Stimulated activated CD8-positive, alpha-beta memory T cell treated with anti-CD3 and anti-CD28 coated beads, Interleukin-4, amount 100 ng/mL, for 24 hours (primary cell): Measurements from ENCODE around the gene PDZD7.
A peak's percentile ranks its signal among the peaks of the same experiment; 100 is the strongest.
"Not testable (repeated sequence)": the region's sequence is repeated elsewhere in the genome, so short reads cannot be mapped to it uniquely, and the experiment has no call there.

Source experiments
- DNase-seq: peaks from one replicate; pipeline ENCODE4 v3.0.0-alpha.2; 2020; ENCODE audit warnings: low read depth

PDZD7 gene

GRCh38 chr10:101040851-101041250 is 9.9 kb upstream of the PDZD7 start:
- no peak for DNase-seq

DNA sequence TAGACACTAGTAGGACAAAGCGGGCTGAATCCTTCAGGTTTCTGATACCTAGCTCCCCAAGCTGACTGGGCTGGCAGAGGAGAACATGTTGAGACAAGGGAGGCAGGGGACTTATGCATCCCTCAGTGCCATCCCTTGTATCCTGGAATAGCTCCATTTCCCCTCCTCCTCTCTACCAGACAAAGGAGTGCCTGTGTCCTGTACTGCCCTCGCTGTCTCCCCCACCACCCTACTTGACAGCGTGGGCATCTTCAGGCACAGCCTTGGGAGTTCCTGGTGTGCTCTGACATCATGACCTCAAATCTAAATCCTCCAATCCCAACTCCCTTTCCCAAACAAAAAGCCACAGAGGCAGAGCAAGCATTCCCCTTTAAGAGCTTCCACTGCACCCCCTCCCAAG is 9.1 kb upstream of the PDZD7 start:
- no peak for DNase-seq

- no peak for DNase-seq
Measured at GRCh38 chr10:101038484-101038883, 7.6 kb upstream of the PDZD7 start.

DNA sequence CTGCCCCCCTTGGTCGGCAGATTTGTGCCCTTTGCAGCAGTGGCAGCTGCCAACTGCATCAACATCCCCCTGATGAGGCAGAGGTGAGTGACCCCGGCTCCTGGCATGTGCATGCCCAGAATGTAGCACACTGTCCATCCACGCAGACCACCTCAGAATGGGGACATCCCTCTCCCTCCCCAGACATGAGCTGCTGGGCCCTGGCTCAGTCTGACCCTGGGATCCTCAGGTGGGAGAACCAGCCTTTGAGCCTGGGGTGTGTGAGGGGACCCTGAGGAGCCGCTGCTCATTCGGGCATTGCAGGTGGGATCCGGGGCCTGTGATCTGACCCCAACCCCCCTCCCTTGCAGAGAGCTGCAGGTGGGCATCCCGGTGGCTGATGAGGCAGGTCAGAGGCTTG is 5.8 kb upstream of the PDZD7 start:
- DNase-seq, result no peak

DNA sequence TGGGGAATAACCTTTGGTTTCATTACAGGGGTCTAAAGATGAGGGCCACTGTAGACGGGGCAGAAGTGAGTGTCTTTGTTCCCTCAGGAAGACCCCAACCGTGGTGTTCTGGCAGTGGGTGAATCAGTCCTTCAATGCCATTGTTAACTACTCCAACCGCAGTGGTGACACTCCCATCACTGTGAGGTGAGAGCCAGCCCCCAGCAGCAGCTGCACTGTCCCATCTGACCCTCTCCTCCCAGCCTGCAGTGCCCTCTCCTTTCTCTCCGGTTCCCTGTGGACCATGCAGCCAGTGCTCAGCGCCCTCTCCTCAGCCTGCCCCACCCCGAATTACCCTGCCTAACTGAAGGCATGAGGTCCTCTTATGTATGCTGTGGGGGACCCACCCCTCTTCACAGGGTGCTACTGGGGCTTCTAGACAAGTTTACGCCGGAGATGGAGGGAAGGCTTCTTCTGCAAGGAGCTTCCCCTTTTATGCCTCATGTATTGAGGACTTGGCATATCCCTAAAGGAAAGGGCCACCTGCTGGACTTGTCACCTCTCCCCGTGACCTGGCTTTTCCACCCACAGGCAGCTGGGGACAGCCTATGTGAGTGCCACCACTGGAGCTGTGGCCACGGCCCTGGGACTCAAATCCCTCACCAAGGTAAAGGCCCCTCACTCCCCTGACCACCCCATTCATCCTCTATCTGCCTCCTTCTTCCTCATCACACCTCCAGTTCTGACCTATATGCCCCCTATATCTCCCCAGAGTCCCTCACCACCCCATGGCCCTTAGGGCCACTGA is 5.2 kb upstream of the PDZD7 start:
- no peak for DNase-seq

- DNase-seq, result no peak
Measured at GRCh38 chr10:101035314-101035713, 4.4 kb upstream of the PDZD7 start.

DNA sequence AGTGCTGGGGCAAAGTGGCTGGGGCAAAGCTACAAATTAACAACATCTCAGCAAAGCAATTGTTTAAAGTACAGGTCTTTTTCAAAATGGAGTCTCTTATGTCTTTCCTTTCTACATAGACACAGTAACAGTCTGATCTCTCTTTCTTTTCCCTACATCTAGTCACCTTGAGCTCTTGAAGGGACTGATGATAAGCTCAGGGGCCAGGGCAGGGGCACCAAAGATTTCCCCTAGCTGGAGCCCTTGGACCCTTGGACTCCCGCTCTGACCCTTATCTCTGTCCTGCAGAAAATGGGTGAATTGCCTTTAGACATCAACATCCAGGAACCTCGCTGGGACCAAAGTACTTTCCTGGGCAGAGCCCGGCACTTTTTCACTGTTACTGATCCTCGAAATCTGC is 3.5 kb upstream of the PDZD7 start:
- DNase-seq, result not testable (repeated sequence)

DNA sequence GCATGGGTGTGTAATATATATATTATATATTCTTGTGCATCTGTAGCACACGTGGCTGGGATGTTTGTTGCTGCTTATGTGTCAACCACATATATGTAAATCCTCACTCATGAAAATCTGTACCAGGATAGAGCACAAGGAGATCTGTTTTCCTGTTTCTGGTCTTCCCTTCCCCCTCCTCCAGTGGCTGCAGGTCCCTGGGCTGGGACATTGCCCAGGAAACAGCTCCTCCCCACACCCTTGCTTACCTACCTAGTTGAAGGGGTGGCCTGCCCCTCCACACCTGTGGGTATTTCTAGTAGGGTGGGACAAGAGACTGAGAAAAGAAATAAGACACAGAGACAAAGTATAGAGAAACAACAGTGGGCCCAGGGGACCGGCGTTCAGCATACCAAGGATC is 2.3 kb upstream of the PDZD7 start:
- DNase-seq, result no peak

- peak; percentile 36 for DNase-seq
Measured at GRCh38 chr10:101032637-101033224, 1.8 kb upstream of the PDZD7 start.

DNA sequence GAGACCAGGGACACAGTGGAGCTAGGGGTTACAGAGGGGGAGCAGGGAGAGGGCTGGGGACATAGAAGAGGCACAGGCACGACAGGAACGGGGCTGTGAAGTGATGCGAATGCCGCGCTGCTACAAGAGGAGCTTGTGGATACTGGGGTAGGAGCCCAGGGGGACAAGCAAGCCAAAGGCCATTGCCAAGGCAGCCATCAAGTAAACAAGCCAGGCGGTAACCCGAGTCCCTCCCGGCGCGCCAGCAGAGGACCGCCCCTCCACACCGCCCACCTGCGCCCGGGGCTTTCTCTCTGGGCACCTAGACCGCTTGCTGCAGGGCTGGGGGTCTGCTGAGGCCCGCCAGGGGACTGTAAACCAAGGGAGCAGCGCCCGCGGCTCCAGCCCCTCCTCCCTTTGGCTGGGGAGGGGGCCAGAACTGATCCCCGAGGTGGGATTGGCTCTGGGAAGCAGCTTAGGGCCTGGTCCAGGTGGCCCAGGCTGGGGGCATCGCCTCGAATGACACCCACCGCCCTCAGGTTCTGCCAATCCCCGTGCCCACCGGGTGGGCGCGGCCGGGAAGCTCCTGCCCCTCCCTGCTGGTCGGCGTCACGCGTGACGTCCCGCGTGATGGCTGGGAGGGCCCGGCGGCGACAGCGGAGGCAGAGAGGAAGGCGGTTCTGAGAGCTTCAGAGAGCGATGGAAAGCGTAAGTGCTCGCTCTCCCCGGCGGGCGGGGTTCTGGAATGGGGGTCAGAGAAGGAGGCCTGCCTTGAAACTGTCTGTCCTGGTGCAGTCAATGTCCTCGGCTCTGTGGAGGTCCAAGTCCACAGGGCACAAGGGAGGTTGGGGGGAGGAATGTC is 1.1 kb upstream of the PDZD7 start:
- peak; percentile 57 for DNase-seq

DNA sequence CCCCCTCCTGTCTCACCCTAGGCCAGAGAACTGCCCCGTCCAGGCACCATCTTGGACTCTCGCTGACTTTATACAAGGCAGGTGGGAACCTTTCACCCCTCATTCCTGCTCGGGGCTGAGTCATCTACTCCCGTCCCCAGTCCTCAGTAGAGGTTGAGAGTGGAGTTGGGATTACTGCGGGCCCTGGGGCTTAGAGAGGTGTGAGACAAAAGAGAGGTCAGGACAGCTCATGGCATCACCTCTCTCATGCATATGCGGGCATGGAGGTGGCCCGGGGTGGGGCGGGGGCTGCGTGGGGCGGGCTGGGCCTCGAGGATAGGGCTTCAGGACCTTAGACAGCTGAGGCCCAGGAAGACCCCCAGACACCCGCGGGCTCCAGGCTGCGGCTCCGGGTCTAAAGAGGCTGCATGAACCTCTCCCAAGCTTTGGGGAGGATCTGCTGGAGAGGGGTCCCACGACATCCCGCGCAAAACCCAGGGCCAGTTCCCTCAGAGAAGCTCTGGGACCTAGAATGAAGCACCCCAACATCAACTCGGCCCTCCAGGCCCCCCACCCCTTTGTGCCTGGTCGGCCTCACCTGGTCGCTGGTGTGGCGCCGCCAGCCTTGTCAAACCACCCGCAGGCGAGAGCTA is 317 bp downstream of the PDZD7 start:
- DNase-seq, result no peak

- DNase-seq, result no peak
Measured at GRCh38 chr10:101029520-101030295, 1.2 kb downstream of the PDZD7 start.

DNA sequence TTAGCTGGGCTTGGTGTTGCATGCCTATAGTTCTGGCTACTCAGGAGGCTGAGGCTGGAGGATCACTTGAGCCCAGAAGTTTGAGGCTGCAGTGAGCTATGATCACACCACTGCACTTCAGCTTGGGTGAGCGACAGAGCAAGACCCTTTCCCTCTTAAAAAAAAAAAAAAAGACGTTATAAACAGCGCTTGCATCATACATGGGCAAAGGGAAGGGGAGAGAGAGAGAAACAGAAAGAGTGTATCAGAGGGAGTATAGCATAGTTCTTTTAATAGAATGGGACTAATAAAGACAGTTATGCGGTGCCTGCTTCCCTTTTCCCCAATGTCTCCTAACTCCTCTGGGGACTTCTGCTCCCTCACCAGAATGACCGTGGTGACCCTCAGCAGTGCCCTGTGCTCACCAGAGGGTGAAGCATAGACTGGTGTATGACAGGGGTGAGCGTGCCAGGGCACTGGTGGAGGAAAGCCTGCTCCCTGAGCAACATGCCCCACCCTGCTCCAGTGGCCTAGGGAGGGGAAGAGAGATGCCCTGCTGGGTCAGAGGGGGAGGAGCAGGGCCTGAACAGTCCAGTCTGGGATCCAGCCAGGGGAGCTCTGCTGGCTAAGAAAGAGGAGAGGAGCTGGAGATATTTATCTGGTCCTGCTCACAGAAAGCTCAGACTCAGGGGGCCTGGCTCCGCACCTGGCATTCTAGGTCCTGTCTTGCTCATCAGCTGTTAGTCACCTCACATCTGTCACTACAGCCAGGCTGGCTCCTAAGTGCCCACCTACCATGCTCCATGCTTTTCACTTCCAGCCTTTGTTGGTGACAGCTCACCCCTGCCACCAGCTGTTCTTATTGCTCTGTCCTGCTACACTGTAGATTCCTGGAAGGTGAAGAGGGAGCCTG is 2.2 kb downstream of the PDZD7 start:
- DNase-seq, result no peak

DNA sequence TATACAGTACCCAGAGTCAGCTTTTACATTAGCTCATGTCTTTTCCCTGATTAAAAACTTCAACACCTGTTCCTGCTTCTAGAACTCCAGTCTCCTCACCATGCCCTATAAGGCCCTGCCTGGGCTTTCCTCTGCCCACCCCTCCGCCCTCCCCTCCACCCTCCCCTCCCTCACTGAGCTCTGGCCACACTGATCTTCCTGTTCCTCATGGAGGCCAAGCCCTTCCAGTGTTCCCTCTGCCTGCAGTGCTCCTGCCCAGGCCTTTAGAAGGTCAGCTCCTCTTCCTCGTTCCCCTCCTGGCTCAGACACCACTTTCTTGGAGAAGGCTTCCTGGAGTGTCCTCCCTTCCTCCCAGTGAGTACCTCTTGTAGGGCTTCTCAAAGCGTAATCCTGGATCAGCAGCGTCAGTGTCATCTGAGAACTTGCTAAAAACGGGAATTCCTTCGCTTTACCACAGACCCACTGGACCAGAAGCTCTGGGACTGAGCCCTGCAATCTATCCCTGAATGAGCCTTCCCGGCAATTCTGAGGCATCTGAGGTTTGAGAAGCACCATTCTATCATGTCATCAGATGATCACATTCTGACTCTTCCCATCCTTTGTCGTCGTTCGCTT is 3.7 kb downstream of the PDZD7 start:
- DNase-seq, result no peak

GRCh38 chr10:101022967-101023705 is 7.8 kb downstream of the PDZD7 start:
- no peak for DNase-seq

DNA sequence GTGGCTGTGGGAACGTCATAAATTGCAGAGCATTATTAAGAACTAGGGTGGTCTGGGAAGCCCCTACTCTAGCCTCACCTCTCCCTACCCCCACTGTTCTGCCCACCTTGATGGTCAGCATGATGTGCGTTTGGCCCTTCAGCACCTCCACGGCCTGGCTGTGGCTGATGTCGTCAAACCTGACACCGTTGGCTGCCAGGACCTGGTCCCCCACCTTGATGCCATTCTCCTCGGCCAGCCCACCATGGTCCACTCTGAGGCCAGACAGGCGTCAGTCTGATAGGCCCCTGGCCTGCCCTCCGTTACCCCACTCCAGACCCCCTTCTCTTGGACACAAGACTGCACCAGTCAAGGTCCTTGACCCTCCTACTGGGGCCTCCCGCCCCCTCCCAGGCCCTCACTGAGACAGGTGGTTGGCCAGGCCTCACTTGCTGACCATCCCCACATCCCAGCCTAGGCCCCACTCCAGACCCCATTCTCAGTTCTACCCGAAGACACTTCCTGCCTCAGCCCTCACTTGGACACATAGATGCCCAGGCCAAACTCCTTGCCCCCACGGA is 9.2 kb downstream of the PDZD7 start:
- DNase-seq, result no peak

GRCh38 chr10:101021239-101021638 is 9.7 kb downstream of the PDZD7 start:
- no peak for DNase-seq

- DNase-seq, result no peak
Measured at GRCh38 chr10:101020427-101021075, 10.4 kb downstream of the PDZD7 start.

- no peak for DNase-seq
Measured at GRCh38 chr10:101019440-101019703, 11.6 kb downstream of the PDZD7 start.
